PC-3 (cell line): Measurements from ENCODE around the gene NUP153. TPM values are rescaled to one million over a fixed set of nuclear protein-coding genes. Genes with fewer than 3 reads are reported as not detected.

Experiments
- ATAC-seq: fragments of 200-7000 bp; cut with Tn5 transposase; 2 replicates; pipeline ENCODE4 v1.9.1; 2020; ENCODE audit warnings: mild to moderate bottlenecking, moderate library complexity
- BruUV-seq: library from RNA; stranded (reverse); fragments of 400-500 nt; replicated peaks from 2 replicates; lab custom pipeline; 2021; lab: Mats Ljungman, UMichigan
- CTCF ChIA-PET: fragments of 300-600 bp; sonication (Branson Sonifier 250); formaldehyde crosslinking; loops from one replicate; lab custom pipeline; 2022; ENCODE audit warnings: antibody characterized with exemption; lab: Charles Lee
- POLR2A ChIA-PET: fragments of 300-600 bp; sonication (Branson Sonifier 250); formaldehyde crosslinking; loops from one replicate; lab custom pipeline; 2022; ENCODE audit warnings: antibody characterized with exemption; ENCODE audit not compliant: unreplicated experiment; lab: Charles Lee
- DNase-seq: peaks from one replicate; pipeline ENCODE4 v3.0.0-alpha.2; 2015
- H2AFZ ChIP-seq: fragments of 300-600 bp; sonication (generic); 2 replicates; pipeline ENCODE4 v1.6.0; 2016; ENCODE audit warnings: antibody characterized with exemption, low read length
- H3F3A ChIP-seq: fragments of 300-600 bp; sonication (generic); one replicate; pipeline ENCODE4 v1.6.0; 2017; ENCODE audit warnings: antibody characterized with exemption, low read length, control low read depth, mild to moderate bottlenecking; ENCODE audit not compliant: unreplicated experiment
- H3K27ac ChIP-seq: fragments of 300-600 bp; sonication (generic); 2 replicates; pipeline ENCODE4 v1.5.1; 2016; ENCODE audit warnings: mild to moderate bottlenecking, low read length
- H3K27me3 ChIP-seq: fragments of 300-600 bp; sonication (generic); 2 replicates; pipeline ENCODE4 v1.6.1; 2016; ENCODE audit warnings: low read length, mixed read lengths
- H3K36me3 ChIP-seq: fragments of 300-600 bp; sonication (generic); 2 replicates; pipeline ENCODE4 v1.6.1; 2016; ENCODE audit warnings: low read depth, mixed run types, low read length, mixed read lengths
- H3K4me1 ChIP-seq: fragments of 300-600 bp; sonication (generic); 2 replicates; pipeline ENCODE4 v1.5.1; 2016; ENCODE audit warnings: low read length; ENCODE audit not compliant: insufficient read depth
- H3K4me2 ChIP-seq: fragments of 300-600 bp; sonication (generic); 2 replicates; pipeline ENCODE4 v1.6.0; 2016; ENCODE audit warnings: low read length
- H3K4me3 ChIP-seq: fragments of 300-600 bp; sonication (generic); 2 replicates; pipeline ENCODE4 v1.5.1; 2016; ENCODE audit warnings: mild to moderate bottlenecking, low read length, mixed read lengths
- H3K79me2 ChIP-seq: fragments of 300-600 bp; sonication (generic); 2 replicates; pipeline ENCODE4 v1.6.1; 2017; ENCODE audit warnings: low read length, mixed read lengths
- H3K9ac ChIP-seq: fragments of 300-600 bp; sonication (generic); 2 replicates; pipeline ENCODE4 v1.6.0; 2016; ENCODE audit warnings: mild to moderate bottlenecking, low read length
- H3K9me2 ChIP-seq: fragments of 300-600 bp; sonication (generic); replicated peaks from 2 replicates; pipeline ENCODE4 v1.6.1; 2016; ENCODE audit warnings: mixed run types, low read length, mixed read lengths
- H3K9me3 ChIP-seq: fragments of 300-600 bp; sonication (generic); 2 replicates; pipeline ENCODE4 v1.6.1; 2016; ENCODE audit warnings: low read length, mixed read lengths
- H4K20me1 ChIP-seq: fragments of 300-600 bp; sonication (generic); 2 replicates; pipeline ENCODE4 v1.6.1; 2016; ENCODE audit warnings: low read length, mixed read lengths
- CTCF ChIP-seq: fragments of 300-600 bp; sonication (generic); conservative IDR thresholded peaks from 2 replicates; pipeline ENCODE4 v1.5.1; 2017; ENCODE audit warnings: antibody characterized with exemption, low read depth, mild to moderate bottlenecking, low read length
- EZH2 ChIP-seq: fragments of 300-600 bp; sonication (generic); IDR thresholded peaks from one replicate; pipeline ENCODE4 v1.6.1; 2017; ENCODE audit warnings: antibody characterized with exemption, mild to moderate bottlenecking, low read length; ENCODE audit not compliant: unreplicated experiment
- EZH2phosphoT487 ChIP-seq: fragments of 300-600 bp; sonication (generic); IDR thresholded peaks from 2 replicates; pipeline ENCODE4 v1.6.1; 2018; ENCODE audit warnings: mild to moderate bottlenecking, antibody characterized with exemption, low read length, borderline replicate concordance
- intact Hi-C: fragments of 100-400 bp; cut with micrococcal nuclease; formaldehyde crosslinking; loops from 2 replicates; pipeline ENCODE4 v1.9.0; 2023
- total RNA-seq: library from RNA; depleted of rRNA; stranded (reverse); fragments of >200 nt; gene quantifications from 2 replicates; pipeline ENCODE4 v1.2.3, GENCODE V29; 2014

The NUP153 gene
- total RNA-seq, 1 experiment from 2014 or later = 48.3 TPM

DNA sequence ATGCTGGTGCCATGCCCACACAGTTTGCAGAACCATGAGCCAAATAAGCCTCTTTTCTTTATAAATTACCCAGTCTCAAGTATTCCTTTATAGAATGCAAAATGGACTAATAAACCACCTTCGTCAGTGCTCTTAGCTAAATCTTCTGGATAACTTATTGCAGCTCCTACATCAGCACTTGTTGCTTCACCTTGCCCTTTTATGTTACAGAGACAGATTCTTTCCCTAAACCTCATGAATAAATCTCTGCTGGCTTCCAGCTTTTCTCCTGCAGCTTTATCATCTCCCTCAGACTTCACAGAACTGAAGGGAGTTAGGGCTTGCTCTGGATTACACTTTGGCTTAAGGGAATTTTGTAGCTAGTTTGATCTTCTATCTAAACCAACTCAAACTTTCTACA lies 22.6 kb downstream of the NUP153 start:
- DNase-seq = no peak
- H3K4me1 ChIP-seq = no peaks in the 10 kb centered on the region
- H3K79me2 ChIP-seq = peaks cover 94% of the 10 kb centered on the region
- TF ChIP-seq EZH2 (no peak), EZH2phosphoT487 (no peak), CTCF (no peak)
- H4K20me1 ChIP-seq = peaks cover 67% of the 10 kb centered on the region
- peaks cover 43% of the 10 kb centered on the region for H3K36me3 ChIP-seq
- no peak overlapping the region for H3K27ac ChIP-seq
- H3K4me3 ChIP-seq = no peak overlapping the region
- ATAC-seq = no peak
- H3K4me2 ChIP-seq = no peak overlapping the region
- H3K9ac ChIP-seq = no peak overlapping the region
- H2AFZ ChIP-seq = no peak overlapping the region
- intact Hi-C loops = no loop called here
- no peaks in the 10 kb centered on the region for H3K27me3 ChIP-seq
- ChIA-PET POLR2A (no interaction called here), CTCF (no interaction called here)
- BruUV-seq = no TSS peak
- H3F3A ChIP-seq = no peaks in the 10 kb centered on the region
- H3K9me3 ChIP-seq = no peaks in the 10 kb centered on the region
- no peaks in the 10 kb centered on the region for H3K9me2 ChIP-seq

DNA sequence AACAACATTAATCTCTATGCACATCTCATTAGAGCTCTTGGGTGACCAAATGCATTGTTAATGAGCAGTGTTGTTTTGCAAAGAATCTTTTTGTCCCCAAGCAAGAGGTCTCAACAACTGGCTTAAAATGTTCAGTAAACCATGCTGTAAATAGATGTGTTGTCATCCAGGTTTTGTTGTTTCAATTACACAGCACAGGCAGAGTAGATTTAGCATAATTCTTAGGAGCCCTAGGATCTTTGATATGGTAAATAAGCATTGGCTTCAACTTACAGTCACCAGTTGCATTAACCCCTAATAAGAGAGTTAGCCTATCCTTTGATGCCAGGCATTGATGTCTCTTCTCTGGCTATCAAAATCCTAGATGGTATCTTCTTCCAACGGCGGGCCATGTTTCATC lies 23.3 kb downstream of the NUP153 start:
- no peak for DNase-seq

More for the DNA sequence above, 23.3 kb downstream of the NUP153 start:
- H3K4me1 ChIP-seq = no peaks in the 10 kb centered on the region
- H3K9ac ChIP-seq = no peak overlapping the region
- CTCF ChIA-PET = no interaction called here
- BruUV-seq = no TSS peak
- TF ChIP-seq EZH2 (no peak), EZH2phosphoT487 (no peak), CTCF (no peak)
- H3K4me3 ChIP-seq = no peak overlapping the region
- H3K36me3 ChIP-seq = peaks cover 39% of the 10 kb centered on the region
- H3K27ac ChIP-seq = no peak overlapping the region
- no peaks in the 10 kb centered on the region for H3K27me3 ChIP-seq
- no peak overlapping the region for H3K4me2 ChIP-seq
- no peaks in the 10 kb centered on the region for H3K9me3 ChIP-seq
- no peak overlapping the region for H2AFZ ChIP-seq
- ATAC-seq = no peak
- no peaks in the 10 kb centered on the region for H3F3A ChIP-seq
- intact Hi-C loops = no loop called here
- H4K20me1 ChIP-seq = peaks cover 67% of the 10 kb centered on the region
- H3K79me2 ChIP-seq = peaks cover 94% of the 10 kb centered on the region
- H3K9me2 ChIP-seq = no peaks in the 10 kb centered on the region
- POLR2A ChIA-PET = no interaction called here
